Skeletal muscle satellite cell (primary cell): Measurements from ENCODE around the gene DBT. TPM values are rescaled to one million over a fixed set of nuclear protein-coding genes. Genes with fewer than 3 reads are reported as not detected.
"Not testable (repeated sequence)": the region's sequence is repeated elsewhere in the genome, so short reads cannot be mapped to it uniquely, and the experiment has no call there.

Source experiments
- H3K27me3 ChIP-seq: 2 replicates; pipeline ENCODE4 v1.7.0; 2013; ENCODE audit warnings: low read length; ENCODE audit not compliant: control insufficient read depth, insufficient read depth
- H3K36me3 ChIP-seq: 2 replicates; pipeline ENCODE4 v1.7.0; 2013; ENCODE audit warnings: mild to moderate bottlenecking, control low read depth, low read length; ENCODE audit not compliant: insufficient read depth
- H3K4me1 ChIP-seq: 2 replicates; pipeline ENCODE4 v1.7.0; 2013; ENCODE audit warnings: low read length; ENCODE audit not compliant: control insufficient read depth, insufficient read depth
- H3K4me2 ChIP-seq: 2 replicates; pipeline ENCODE4 v1.7.0; 2013; ENCODE audit warnings: mild to moderate bottlenecking, low read length
- H3K4me3 ChIP-seq: 2 replicates; pipeline ENCODE4 v1.7.0; 2013; ENCODE audit warnings: low read length
- H3K9ac ChIP-seq: 2 replicates; pipeline ENCODE4 v1.7.0; 2013; ENCODE audit warnings: mild to moderate bottlenecking, low read depth, low read length, moderate library complexity
- H3K9me3 ChIP-seq: replicated peaks from 2 replicates; pipeline ENCODE4 v1.7.0; 2013; ENCODE audit warnings: mild to moderate bottlenecking, control low read depth, low read length
- total RNA-seq: library from RNA; depleted of rRNA; stranded (reverse); fragments of >200 nt; gene quantifications from 2 replicates; pipeline ENCODE4 v1.2.3, GENCODE V29; 2012; rRNA removed

The DBT gene
- 4.8 and 6.6 TPM in 2 replicates for total RNA-seq

- Histone ChIP-seq H3K4me1 (peaks cover 12% of the 10 kb centered on the region), H3K4me2 (peak within 1 kb of the TSS; percentile 85), H3K36me3 (no peaks in the 10 kb centered on the region), H3K27me3 (no peaks in the 10 kb centered on the region), H3K9me3 (no peaks in the 10 kb centered on the region), H3K9ac (peak within 1 kb of the TSS; percentile 93), H3K4me3 (peak within 1 kb of the TSS; percentile 98)
Measured at GRCh38 chr1:100249537-100250257, at the start of gene DBT. TSS of gene DBT (minus strand) at chr1:100249834. CDS start at chr1:100249820, 14 bp downstream.

- peaks cover under 1% of the 10 kb centered on the region for H3K36me3 ChIP-seq
- H3K4me2 ChIP-seq = no peak overlapping the region
- no peak overlapping the region for H3K9ac ChIP-seq
Measured at GRCh38 chr1:100298512-100298911, 48.9 kb upstream of the DBT start.

GRCh38 chr1:100296997-100297396 lies 47.4 kb upstream of the DBT start:
- H3K4me3 ChIP-seq, H3K4me1 ChIP-seq, H3K27me3 ChIP-seq, H3K4me2 ChIP-seq, H3K9ac ChIP-seq, H3K9me3 ChIP-seq: not testable (repeated sequence)
- peaks cover 14% of the 10 kb centered on the region for H3K36me3 ChIP-seq

More at GRCh38 chr1:100298512-100298911, 48.9 kb upstream of the DBT start:
- Histone ChIP-seq H3K4me1 (no peaks in the 10 kb centered on the region), H3K4me3 (no peak overlapping the region), H3K9me3 (no peaks in the 10 kb centered on the region), H3K27me3 (no peaks in the 10 kb centered on the region)

GRCh38 chr1:100296140-100296539 lies 46.5 kb upstream of the DBT start:
- no peaks in the 10 kb centered on the region for H3K4me1 ChIP-seq
- H3K4me2 ChIP-seq = no peak overlapping the region
- no peaks in the 10 kb centered on the region for H3K27me3 ChIP-seq
- peaks cover 23% of the 10 kb centered on the region for H3K36me3 ChIP-seq
- no peak overlapping the region for H3K4me3 ChIP-seq
- no peak overlapping the region for H3K9ac ChIP-seq
- no peaks in the 10 kb centered on the region for H3K9me3 ChIP-seq

GRCh38 chr1:100292711-100293110 lies 43.1 kb upstream of the DBT start:
- Histone ChIP-seq H3K4me1 (no peaks in the 10 kb centered on the region), H3K9ac (no peak overlapping the region), H3K36me3 (peaks cover 50% of the 10 kb centered on the region)

GRCh38 chr1:100290291-100290690 lies 40.7 kb upstream of the DBT start:
- Histone ChIP-seq H3K4me2 (no peak overlapping the region), H3K27me3 (no peaks in the 10 kb centered on the region), H3K4me3 (no peak overlapping the region), H3K9ac (no peak overlapping the region), H3K9me3 (no peaks in the 10 kb centered on the region), H3K36me3 (peaks cover 69% of the 10 kb centered on the region), H3K4me1 (no peaks in the 10 kb centered on the region)

More at GRCh38 chr1:100292711-100293110, 43.1 kb upstream of the DBT start:
- H3K4me2 ChIP-seq = no peak overlapping the region
- H3K9me3 ChIP-seq = no peaks in the 10 kb centered on the region
- H3K27me3 ChIP-seq = no peaks in the 10 kb centered on the region
- H3K4me3 ChIP-seq = no peak overlapping the region

- Histone ChIP-seq H3K36me3 (peaks cover 71% of the 10 kb centered on the region), H3K27me3 (no peaks in the 10 kb centered on the region), H3K4me3 (no peak overlapping the region), H3K9me3 (no peaks in the 10 kb centered on the region), H3K4me2 (no peak overlapping the region), H3K9ac (no peak overlapping the region), H3K4me1 (no peaks in the 10 kb centered on the region)
Measured at GRCh38 chr1:100287162-100287561, 37.5 kb upstream of the DBT start.

GRCh38 chr1:100284591-100284990 lies 35.0 kb upstream of the DBT start:
- Histone ChIP-seq H3K9ac (no peak overlapping the region), H3K9me3 (no peaks in the 10 kb centered on the region), H3K4me2 (no peak overlapping the region), H3K4me1 (no peaks in the 10 kb centered on the region), H3K36me3 (peaks cover 63% of the 10 kb centered on the region), H3K27me3 (no peaks in the 10 kb centered on the region), H3K4me3 (no peak overlapping the region)

- H3K27me3 ChIP-seq = no peaks in the 10 kb centered on the region
- H3K4me3 ChIP-seq = no peak overlapping the region
- no peaks in the 10 kb centered on the region for H3K4me1 ChIP-seq
- H3K9me3 ChIP-seq = no peaks in the 10 kb centered on the region
- peaks cover 69% of the 10 kb centered on the region for H3K36me3 ChIP-seq
- no peak overlapping the region for H3K9ac ChIP-seq
- no peak overlapping the region for H3K4me2 ChIP-seq
Measured at GRCh38 chr1:100279954-100280682, 30.5 kb upstream of the DBT start.

- H3K27me3 ChIP-seq = no peaks in the 10 kb centered on the region
- no peaks in the 10 kb centered on the region for H3K9me3 ChIP-seq
- H3K4me2 ChIP-seq = no peak overlapping the region
- H3K4me3 ChIP-seq = no peak overlapping the region
- H3K36me3 ChIP-seq = peaks cover 69% of the 10 kb centered on the region
- H3K9ac ChIP-seq = no peak overlapping the region
- no peaks in the 10 kb centered on the region for H3K4me1 ChIP-seq
Measured at GRCh38 chr1:100279358-100279923, 29.8 kb upstream of the DBT start.

- Histone ChIP-seq H3K4me3 (no peak overlapping the region), H3K36me3 (peaks cover 85% of the 10 kb centered on the region), H3K4me1 (no peaks in the 10 kb centered on the region), H3K9ac (no peak overlapping the region), H3K4me2 (no peak overlapping the region), H3K9me3 (no peaks in the 10 kb centered on the region), H3K27me3 (no peaks in the 10 kb centered on the region)
Measured at GRCh38 chr1:100277866-100278265, 28.2 kb upstream of the DBT start.
